ENCODE results near the gene NOD1.

NOD1 gene

GRCh38 chr7:30522159-30522558 lies 43.6 kb upstream of the NOD1 start:
- DNase-seq (ENCODE audit: low read depth), result no peak
- no peak for TF ChIP-seq CTCF (IDR thresholded peaks at IDR 0.05; ENCODE audit: low read length, missing control alignments)
- H3K4me3 ChIP-seq (replicated peaks; ENCODE audit: low read depth, low read length), result no peak overlapping the region

GRCh38 chr7:30521532-30521931 lies 42.9 kb upstream of the NOD1 start:
- H3K4me3 ChIP-seq (replicated peaks; ENCODE audit: low read depth, low read length), result no peak overlapping the region
- TF ChIP-seq CTCF (IDR thresholded peaks at IDR 0.05; ENCODE audit: low read length, missing control alignments), result no peak
- peak; percentile 70 for DNase-seq (ENCODE audit: low read depth)

GRCh38 chr7:30519122-30519521 lies 40.5 kb upstream of the NOD1 start:
- TF ChIP-seq CTCF (IDR thresholded peaks at IDR 0.05; ENCODE audit: low read length, missing control alignments), result no peak
- no peak for DNase-seq (ENCODE audit: low read depth)
- H3K4me3 ChIP-seq (replicated peaks; ENCODE audit: low read depth, low read length), result no peak overlapping the region

- no peak for TF ChIP-seq CTCF (IDR thresholded peaks at IDR 0.05; ENCODE audit: low read length, missing control alignments)
Observed at GRCh38 chr7:30515761-30516160, 37.2 kb upstream of the NOD1 start.

GRCh38 chr7:30514776-30515175 lies 36.2 kb upstream of the NOD1 start:
- no peak for DNase-seq (ENCODE audit: low read depth)
- H3K4me3 ChIP-seq (replicated peaks; ENCODE audit: low read depth, low read length), result no peak overlapping the region
- TF ChIP-seq CTCF (IDR thresholded peaks at IDR 0.05; ENCODE audit: low read length, missing control alignments), result no peak

More at GRCh38 chr7:30515761-30516160, 37.2 kb upstream of the NOD1 start:
- no peak for DNase-seq (ENCODE audit: low read depth)
- no peak overlapping the region for H3K4me3 ChIP-seq (replicated peaks; ENCODE audit: low read depth, low read length)

- H3K4me3 ChIP-seq (replicated peaks; ENCODE audit: low read depth, low read length), result no peak overlapping the region
- no peak for DNase-seq (ENCODE audit: low read depth)
- no peak for TF ChIP-seq CTCF (IDR thresholded peaks at IDR 0.05; ENCODE audit: low read length, missing control alignments)
Observed at GRCh38 chr7:30514177-30514576, 35.6 kb upstream of the NOD1 start.

- no peak for TF ChIP-seq CTCF (IDR thresholded peaks at IDR 0.05; ENCODE audit: low read length, missing control alignments)
- no peak for DNase-seq (ENCODE audit: low read depth)
- no peak overlapping the region for H3K4me3 ChIP-seq (replicated peaks; ENCODE audit: low read depth, low read length)
Observed at GRCh38 chr7:30513762-30514161, 35.2 kb upstream of the NOD1 start.
